Measurements from ENCODE around the gene PLPPR2.
"Not testable (repeated sequence)": the region's sequence is repeated elsewhere in the genome, so short reads cannot be mapped to it uniquely, and the experiment has no call there.

Gene PLPPR2

GRCh38 chr19:11373166-11373884 is 18.1 kb downstream of the PLPPR2 start:
- DNase-seq (ENCODE audit: low read depth) = no peak

DNA sequence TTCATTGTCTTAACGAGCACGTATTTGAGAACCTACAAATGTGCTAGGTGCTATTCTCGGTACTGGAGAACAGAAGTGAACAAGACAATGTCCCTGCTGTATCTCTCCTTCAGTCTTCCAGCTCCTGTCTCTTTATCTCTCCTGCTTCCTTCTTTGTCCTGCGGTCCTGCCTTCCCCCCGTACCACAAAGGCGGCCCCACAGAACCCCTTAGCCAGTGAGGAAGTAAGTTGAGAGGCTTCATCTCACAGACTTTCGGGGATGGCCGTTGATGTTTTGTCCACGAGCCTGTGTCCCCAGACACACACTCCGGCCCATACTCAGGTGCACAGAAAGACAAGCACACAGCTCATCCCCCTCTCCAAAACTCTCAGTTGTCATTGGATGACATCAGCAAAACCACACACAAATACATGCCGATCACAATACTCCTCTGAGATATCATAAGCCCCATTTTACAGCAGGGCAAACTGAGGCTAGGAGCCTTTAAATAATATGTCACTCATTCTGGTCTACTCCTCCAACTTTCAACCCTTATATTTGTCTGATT is 18.7 kb downstream of the PLPPR2 start:
- no peak for DNase-seq (ENCODE audit: low read depth)

- DNase-seq (ENCODE audit: low read depth) = peak; percentile 96
Observed at GRCh38 chr19:11374433-11375142, 19.4 kb downstream of the PLPPR2 start, which contains the start of gene SWSAP1. Gene SWSAP1, plus strand, starts transcription at chr19:11374666. Its CDS starts 15 bp downstream, at chr19:11374681.

- DNase-seq (ENCODE audit: low read depth) = peak; percentile 58
Observed at GRCh38 chr19:11375143-11375948, 20.1 kb downstream of the PLPPR2 start.

DNA sequence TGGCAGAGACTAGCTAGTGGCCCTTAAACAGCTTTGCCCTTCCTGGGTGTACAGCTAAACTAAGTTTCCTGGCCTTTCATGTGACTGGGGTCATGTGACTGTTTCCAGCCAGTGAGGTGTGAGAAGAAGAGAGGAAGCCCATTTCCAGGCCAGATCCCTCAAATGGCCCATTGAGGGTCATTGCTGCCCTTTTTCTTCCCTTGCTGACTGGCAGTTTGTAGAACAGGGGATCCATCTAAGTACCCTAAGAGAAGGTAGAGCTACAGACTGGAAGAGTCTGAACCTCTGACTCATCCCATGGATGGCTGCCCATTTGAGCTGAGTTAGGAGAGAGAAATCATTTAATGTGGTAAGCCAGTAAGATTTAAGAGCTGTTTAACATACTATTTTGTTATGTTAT is 22.0 kb downstream of the PLPPR2 start:
- DNase-seq (ENCODE audit: low read depth) = no peak

DNA sequence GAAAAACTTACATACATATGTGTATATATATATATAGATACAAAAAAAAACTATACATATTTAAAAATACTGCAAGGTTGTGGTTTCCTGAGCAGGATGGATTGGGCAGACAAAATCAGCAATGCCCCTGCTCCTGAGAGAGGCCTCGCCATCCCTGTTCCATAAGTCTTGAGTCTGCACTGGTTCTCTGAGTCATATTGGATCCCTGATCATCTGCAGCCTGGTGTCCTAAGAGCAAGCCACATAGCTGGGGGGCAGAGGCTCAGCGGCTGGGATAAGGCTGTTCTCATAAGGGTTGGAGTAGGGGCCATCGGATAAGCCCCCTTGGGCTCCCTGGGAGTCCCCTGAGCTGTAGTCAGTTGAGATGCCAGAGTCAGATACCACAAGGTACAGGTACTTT is 22.5 kb downstream of the PLPPR2 start:
- no peak for DNase-seq (ENCODE audit: low read depth)

DNA sequence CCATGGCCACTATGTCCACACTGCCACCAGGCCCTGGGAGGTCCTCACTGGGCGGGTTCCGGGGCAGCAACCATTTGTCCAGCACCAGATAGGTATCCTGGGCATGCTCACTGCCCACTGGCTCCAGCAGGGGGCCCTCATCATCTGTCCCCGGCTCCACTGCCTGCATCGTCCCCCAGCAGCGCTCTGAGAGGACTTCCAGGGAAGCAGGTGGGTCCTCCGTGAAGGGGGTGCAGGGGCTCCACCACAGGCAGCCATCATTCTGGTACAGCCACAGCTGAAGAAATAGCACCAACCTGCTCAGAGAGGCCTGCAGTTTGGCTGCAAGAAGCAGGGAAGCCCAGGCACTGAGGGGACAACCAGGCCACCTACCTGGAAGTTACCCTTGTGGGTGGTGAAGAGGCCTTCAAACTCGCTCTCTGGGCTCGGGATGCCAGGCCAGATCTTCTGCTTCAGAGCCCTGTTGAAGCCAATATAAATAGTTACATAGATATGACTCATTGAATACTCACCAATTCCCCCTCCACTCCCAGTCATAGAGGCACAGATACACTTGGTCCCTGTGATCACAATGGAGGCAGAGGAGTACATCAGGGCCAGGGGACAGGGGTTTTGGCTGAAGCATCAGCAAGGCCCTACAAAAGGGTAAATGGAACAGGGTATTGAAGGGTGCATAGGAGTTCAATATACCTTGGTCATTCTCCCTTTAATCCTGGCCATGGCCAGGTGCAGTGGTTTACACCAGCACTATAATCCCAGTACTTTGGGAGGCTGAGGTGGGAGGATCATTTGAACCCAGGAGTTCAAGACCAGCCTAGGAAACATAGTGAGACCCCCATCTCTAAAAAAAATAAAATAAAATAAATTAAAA is 23.3 kb downstream of the PLPPR2 start:
- DNase-seq (ENCODE audit: low read depth) = no peak

- not testable (repeated sequence) for DNase-seq (ENCODE audit: low read depth)
Observed at GRCh38 chr19:11379269-11379845, 24.1 kb downstream of the PLPPR2 start.

DNA sequence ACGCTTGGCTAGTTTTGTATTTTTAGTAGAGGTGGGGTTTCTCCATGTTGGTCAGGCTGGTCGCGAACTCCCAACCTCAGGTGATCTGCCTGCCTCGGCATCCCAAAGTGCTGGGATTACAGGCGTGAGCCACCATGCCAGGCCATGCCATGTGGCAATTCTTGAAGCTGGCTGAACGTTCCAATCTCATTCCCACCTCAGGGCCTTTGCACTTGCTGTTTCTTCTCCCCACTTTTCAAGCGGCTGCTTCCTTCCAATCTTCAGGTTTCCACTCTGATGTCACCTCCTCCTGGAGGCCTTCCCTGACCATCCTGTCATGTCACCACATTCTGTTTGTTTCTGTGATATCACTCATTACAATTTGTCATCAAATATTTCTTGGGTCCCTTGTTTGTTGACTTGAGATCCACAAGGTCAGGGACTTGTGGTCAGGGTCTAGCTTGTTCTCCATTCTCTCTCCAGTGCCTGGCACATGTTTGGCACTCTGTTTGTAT is 24.7 kb downstream of the PLPPR2 start:
- DNase-seq (ENCODE audit: low read depth) = no peak

DNA sequence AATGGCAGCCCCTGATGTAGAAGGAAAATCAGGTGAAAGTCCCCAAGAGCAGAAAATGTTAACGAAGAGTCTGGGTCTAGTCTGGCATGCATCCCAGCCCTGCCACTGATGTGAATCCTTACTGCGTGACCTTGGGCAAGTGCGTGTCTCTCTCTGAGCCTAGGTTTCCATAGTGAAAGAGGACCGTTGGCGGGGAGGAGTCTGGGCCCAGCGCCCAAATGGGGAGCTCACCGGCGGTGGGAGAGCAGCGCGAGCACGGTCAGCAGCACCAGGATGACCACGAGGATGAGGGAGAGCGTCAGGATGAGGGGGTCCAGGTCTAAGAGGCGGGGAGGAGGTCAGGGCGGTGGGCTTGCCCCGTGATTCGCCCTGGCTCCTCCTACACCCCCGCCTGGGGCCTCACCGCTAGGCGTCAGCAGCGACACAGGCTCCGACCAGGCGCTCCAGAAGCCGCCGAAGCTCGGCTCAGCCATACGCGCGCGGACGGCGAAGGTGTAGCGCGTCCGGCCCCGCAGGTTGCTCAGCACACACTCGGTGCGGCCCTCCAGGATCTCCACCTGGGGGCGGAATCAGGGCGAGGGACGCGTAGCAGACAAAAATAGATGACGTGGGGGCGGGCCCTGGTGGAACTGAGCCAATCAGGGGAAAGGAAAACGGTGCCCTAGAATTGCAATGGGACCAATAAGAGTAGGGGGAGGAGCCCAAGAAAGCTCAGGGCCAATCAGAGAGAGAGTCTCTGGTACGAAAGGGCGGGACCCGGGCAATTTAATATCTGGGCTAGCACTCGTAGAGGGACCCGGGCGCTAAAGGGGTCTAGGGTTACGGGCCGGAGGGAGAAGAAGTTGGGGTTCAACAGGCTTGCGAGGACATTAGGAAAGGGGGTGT is 25.7 kb downstream of the PLPPR2 start:
- DNase-seq (ENCODE audit: low read depth) = peak; percentile 96

DNA sequence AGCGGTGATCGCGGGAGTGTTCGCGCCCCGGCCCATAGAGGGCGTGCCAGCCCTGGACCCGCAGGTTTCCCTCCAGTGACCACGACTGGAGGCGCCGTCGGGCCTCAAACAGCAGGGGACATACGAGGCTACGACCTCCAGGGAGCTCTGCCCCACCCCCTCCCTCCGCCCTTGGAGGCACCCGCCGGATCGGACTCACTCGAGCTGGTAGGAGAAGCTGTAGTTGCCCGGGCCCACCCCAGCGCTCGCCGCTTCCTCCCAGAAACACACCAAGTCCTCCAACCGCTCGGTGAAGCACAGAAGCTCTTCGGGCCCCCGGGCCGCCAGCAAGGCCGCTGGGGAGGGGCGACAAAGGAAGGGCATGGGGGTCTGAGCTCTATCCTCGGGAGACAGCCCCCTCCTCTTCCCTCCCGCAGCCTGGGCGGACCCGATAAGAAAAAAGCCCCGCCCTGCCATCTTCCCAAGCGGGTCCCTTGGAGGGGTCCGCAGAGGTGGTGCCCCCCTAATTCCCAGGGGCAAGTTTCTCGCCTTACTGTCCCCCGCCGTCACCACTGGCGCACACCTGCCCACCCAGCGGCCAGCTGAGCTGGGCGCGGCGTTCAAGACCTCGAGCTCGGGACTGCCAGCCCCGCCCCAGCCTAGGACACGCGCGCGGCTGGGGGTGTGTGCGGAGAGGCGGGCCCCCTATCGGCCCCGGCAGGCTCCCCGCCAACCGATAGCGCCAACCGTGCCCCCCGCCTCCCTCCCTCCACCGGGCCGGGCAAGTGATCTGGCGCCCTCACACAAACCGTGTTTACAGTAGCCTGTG is 27.9 kb downstream of the PLPPR2 start:
- DNase-seq (ENCODE audit: low read depth) = no peak

DNA sequence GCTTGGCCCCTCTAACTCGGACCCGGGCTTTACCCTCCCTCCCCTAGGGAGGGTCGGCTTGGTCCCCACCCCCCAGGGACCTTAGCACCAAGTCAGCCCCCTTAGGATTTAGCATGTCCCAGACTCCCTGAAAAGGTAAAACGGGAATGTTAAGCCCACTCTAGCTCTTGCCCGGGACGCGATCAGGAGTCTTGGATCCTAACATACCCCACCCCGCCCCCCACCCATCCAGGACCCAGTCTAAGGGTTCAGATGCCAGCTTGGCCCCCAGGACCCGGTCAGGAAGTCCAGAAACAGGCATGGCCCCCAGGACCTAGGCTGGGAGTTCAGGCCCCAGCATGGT is 28.4 kb downstream of the PLPPR2 start:
- DNase-seq (ENCODE audit: low read depth) = no peak

DNA sequence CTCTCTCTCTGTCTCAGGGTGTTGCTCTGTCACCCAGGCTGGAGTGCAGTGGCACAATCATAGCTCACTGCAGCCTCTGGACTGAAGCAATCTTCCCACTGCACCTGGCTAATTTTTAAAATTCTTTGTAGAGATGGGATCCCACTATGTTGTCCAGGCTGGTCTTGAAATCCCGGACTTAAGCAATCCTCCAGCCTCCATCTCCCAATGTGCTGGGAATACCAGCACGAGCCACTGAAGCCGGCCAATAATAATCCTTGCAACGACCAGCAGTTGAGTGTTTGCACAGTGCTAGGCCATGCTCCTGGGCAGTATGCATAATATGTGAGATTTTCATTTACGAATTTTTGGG is 29.5 kb downstream of the PLPPR2 start:
- no peak for DNase-seq (ENCODE audit: low read depth)

- DNase-seq (ENCODE audit: low read depth) = no peak
Observed at GRCh38 chr19:11387162-11388034, 32.2 kb downstream of the PLPPR2 start.

GRCh38 chr19:11390359-11390758 is 35.1 kb downstream of the PLPPR2 start:
- no peak for DNase-seq (ENCODE audit: low read depth)

GRCh38 chr19:11390933-11391680 is 35.9 kb downstream of the PLPPR2 start:
- DNase-seq (ENCODE audit: low read depth) = no peak

GRCh38 chr19:11397089-11397610 is 41.9 kb downstream of the PLPPR2 start:
- no peak for DNase-seq (ENCODE audit: low read depth)
